ENCODE data around the gene DRAP1. TPM values are rescaled to one million over a fixed set of nuclear protein-coding genes. Genes with fewer than 3 reads are reported as not detected.

DRAP1 gene
- total RNA-seq, 1 experiment from 2014 or later, result 122 TPM

DNA sequence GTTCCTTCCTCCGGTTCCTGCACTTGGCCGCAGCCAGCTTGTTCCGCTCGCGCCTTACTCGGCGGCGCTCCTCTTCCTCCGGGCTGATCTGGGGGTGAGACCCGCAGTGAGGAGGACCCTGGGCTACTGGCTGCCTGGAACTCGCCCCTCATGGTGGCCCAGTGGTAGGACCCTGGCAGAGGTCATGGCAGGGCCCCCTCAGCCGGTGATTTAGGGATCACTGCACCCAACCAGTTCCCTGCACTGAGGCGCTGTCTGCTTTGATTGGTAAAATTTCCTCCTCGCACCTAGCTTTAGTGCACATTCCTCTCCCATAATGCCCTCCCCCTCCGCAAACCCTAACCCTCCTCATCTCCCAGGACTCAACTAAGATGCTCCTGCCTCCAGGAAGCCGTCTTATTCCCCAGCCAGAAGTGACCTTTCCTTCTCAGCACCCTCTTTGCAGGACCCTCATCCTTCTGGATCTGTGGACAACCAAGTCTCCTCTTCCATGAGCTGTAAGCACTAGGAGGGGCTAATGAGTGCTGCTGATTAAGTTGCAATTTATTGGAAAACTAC lies 25.1 kb upstream of the DRAP1 start:
- TF ChIP-seq, protein P1, sequence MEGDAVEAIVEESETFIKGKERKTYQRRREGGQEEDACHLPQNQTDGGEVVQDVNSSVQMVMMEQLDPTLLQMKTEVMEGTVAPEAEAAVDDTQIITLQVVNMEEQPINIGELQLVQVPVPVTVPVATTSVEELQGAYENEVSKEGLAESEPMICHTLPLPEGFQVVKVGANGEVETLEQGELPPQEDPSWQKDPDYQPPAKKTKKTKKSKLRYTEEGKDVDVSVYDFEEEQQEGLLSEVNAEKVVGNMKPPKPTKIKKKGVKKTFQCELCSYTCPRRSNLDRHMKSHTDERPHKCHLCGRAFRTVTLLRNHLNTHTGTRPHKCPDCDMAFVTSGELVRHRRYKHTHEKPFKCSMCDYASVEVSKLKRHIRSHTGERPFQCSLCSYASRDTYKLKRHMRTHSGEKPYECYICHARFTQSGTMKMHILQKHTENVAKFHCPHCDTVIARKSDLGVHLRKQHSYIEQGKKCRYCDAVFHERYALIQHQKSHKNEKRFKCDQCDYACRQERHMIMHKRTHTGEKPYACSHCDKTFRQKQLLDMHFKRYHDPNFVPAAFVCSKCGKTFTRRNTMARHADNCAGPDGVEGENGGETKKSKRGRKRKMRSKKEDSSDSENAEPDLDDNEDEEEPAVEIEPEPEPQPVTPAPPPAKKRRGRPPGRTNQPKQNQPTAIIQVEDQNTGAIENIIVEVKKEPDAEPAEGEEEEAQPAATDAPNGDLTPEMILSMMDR (conservative IDR thresholded peaks at IDR 0.05; ENCODE audit: low read depth, low read length), result no peak
- no peak for TF ChIP-seq EZH2 (IDR thresholded peaks at IDR 0.05; ENCODE audit: borderline replicate concordance, low read depth, low read length, poor library complexity, severe bottlenecking)
- peaks cover 39% of the 10 kb centered on the region for H3K4me1 ChIP-seq (ENCODE audit: insufficient read depth, low read length, poor library complexity, severe bottlenecking)
- H3K36me3 ChIP-seq (ENCODE audit: insufficient read depth, low read length, poor library complexity, severe bottlenecking), result no peaks in the 10 kb centered on the region

DNA sequence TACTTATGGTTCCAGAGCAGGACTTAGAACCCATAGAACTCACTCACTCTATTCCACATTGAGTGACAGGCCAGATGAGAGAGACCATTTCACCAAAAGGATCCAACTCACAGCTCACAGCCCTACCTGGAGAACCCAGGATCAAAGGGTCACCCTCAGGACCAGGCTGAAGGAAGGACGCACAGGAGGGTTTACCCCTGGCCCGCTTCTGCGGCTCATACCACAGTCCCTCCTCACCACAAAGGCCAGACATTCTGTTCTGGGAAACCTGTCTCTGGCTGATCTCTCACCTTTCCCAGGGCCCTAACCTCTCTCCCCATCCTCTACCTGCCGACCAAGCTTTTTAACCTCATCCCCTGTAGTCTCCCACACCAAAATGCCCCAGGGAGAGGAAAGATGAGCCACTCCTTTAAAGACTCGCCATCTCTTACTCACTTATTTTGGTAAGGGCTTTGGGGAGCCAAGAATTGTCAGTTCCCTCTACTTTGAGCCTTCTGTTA lies 23.7 kb upstream of the DRAP1 start:
- Histone ChIP-seq H3K4me3 (ENCODE audit: low read depth, low read length, poor library complexity, severe bottlenecking) (no peak overlapping the region), H3K27me3 (replicated peaks; ENCODE audit: insufficient read depth, low read depth, low read length, poor library complexity) (no peaks in the 10 kb centered on the region), H3K27ac (ENCODE audit: low read depth, low read length, poor library complexity, severe bottlenecking) (no peak overlapping the region), H3K36me3 (ENCODE audit: insufficient read depth, low read length, poor library complexity, severe bottlenecking) (no peaks in the 10 kb centered on the region), H3K4me1 (ENCODE audit: insufficient read depth, low read length, poor library complexity, severe bottlenecking) (peaks cover 30% of the 10 kb centered on the region), H3K9me3 (ENCODE audit: low read depth, low read length, poor library complexity, severe bottlenecking) (no peaks in the 10 kb centered on the region)
- no peak for DNase-seq (ENCODE audit: low spot score)
- TF ChIP-seq EZH2 (IDR thresholded peaks at IDR 0.05; ENCODE audit: borderline replicate concordance, low read depth, low read length, poor library complexity, severe bottlenecking), result no peak
- TF ChIP-seq, protein P1 (conservative IDR thresholded peaks at IDR 0.05; ENCODE audit: low read depth, low read length), result no peak
- POLR2A ChIA-PET (ENCODE audit: low non-redundant PET), result no interaction called here
- BruUV-seq (replicated peaks), result no TSS peak
- intact Hi-C loops (cut with micrococcal nuclease; ENCODE audit: unreplicated experiment), result no loop called here
- CTCF ChIA-PET, result no interaction called here

More for the DNA sequence above, 25.1 kb upstream of the DRAP1 start:
- no TSS peak for BruUV-seq (replicated peaks)
- CTCF ChIA-PET, result no interaction called here
- POLR2A ChIA-PET (ENCODE audit: low non-redundant PET), result no interaction called here
- Histone ChIP-seq H3K9me3 (ENCODE audit: low read depth, low read length, poor library complexity, severe bottlenecking) (no peaks in the 10 kb centered on the region), H3K27ac (ENCODE audit: low read depth, low read length, poor library complexity, severe bottlenecking) (no peak overlapping the region), H3K4me3 (ENCODE audit: low read depth, low read length, poor library complexity, severe bottlenecking) (no peak overlapping the region), H3K27me3 (replicated peaks; ENCODE audit: insufficient read depth, low read depth, low read length, poor library complexity) (no peaks in the 10 kb centered on the region)
- intact Hi-C loops (cut with micrococcal nuclease; ENCODE audit: unreplicated experiment), result no loop called here
- no peak for DNase-seq (ENCODE audit: low spot score)

DNA sequence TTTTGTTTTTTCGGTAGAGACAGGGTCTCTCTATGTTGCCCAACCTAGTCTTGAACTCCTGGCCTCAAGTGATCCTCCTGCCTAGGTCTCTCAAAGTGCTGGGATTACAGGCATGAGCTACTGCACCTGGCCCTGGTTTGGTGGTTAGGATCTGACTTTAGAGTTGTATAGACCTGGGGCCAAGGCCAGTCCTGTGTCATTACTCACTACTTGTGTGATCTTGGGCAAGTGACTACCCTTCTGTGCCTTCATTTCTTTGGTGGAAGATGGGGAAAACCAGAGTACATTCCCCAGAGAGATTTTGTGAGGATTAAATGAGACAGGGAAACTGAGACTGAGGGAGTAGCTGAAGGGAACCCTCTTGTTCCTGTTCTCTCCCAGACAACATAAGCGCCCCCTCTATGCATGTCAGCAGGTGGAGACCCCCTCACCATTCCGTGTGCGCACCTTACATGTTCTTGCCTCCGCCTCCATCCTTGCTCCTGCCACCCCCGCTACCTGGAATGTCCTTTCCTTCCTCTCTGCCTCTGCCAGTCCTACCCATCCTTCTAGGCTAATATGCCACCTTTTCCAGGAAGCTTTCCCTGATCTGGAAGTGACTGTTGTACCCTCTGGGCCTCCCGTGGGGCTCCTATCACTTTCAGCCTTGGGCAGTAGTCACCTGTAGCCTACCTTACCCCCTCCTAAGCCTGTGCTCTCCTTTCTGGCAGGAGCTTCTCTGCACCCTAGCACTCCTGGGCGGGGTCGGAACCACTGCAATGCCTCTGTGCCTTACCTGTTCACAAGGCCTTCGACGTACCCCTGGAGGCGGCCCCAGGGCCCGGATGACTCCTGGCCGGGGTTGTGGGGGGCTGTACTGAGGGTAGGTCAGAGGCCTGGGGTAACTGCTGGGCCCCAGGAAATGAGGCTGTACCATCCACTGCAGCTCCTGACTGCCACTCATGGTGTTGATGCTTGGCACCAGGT lies 22.9 kb upstream of the DRAP1 start:
- POLR2A ChIA-PET (ENCODE audit: low non-redundant PET), result no interaction called here

More for the DNA sequence above, 22.9 kb upstream of the DRAP1 start:
- H3K36me3 ChIP-seq (ENCODE audit: insufficient read depth, low read length, poor library complexity, severe bottlenecking), result no peaks in the 10 kb centered on the region
- intact Hi-C loops (cut with micrococcal nuclease; ENCODE audit: unreplicated experiment), result no loop called here
- H3K4me3 ChIP-seq (ENCODE audit: low read depth, low read length, poor library complexity, severe bottlenecking), result no peak overlapping the region
- H3K4me1 ChIP-seq (ENCODE audit: insufficient read depth, low read length, poor library complexity, severe bottlenecking), result peaks cover 30% of the 10 kb centered on the region
- CTCF ChIA-PET, result no interaction called here
- no peaks in the 10 kb centered on the region for H3K9me3 ChIP-seq (ENCODE audit: low read depth, low read length, poor library complexity, severe bottlenecking)
- H3K27me3 ChIP-seq (replicated peaks; ENCODE audit: insufficient read depth, low read depth, low read length, poor library complexity), result no peaks in the 10 kb centered on the region
- no TSS peak for BruUV-seq (replicated peaks)
- no peak overlapping the region for H3K27ac ChIP-seq (ENCODE audit: low read depth, low read length, poor library complexity, severe bottlenecking)
- no peak for TF ChIP-seq EZH2 (IDR thresholded peaks at IDR 0.05; ENCODE audit: borderline replicate concordance, low read depth, low read length, poor library complexity, severe bottlenecking)
- TF ChIP-seq, protein P1 (conservative IDR thresholded peaks at IDR 0.05; ENCODE audit: low read depth, low read length), result no peak
- DNase-seq (ENCODE audit: low spot score), result no peak
